Cerebellar nuclear complex (tissue), 1 donor: ENCODE data around the gene TTC7B.
"Not testable (repeated sequence)": the region's sequence is repeated elsewhere in the genome, so short reads cannot be mapped to it uniquely, and the experiment has no call there.

Experiments used
- DNase-seq, 2 experiments: peaks; one replicate each; lab custom pipeline; 2025; lab: John Stamatoyannopoulos, UW

TTC7B gene, protein sequence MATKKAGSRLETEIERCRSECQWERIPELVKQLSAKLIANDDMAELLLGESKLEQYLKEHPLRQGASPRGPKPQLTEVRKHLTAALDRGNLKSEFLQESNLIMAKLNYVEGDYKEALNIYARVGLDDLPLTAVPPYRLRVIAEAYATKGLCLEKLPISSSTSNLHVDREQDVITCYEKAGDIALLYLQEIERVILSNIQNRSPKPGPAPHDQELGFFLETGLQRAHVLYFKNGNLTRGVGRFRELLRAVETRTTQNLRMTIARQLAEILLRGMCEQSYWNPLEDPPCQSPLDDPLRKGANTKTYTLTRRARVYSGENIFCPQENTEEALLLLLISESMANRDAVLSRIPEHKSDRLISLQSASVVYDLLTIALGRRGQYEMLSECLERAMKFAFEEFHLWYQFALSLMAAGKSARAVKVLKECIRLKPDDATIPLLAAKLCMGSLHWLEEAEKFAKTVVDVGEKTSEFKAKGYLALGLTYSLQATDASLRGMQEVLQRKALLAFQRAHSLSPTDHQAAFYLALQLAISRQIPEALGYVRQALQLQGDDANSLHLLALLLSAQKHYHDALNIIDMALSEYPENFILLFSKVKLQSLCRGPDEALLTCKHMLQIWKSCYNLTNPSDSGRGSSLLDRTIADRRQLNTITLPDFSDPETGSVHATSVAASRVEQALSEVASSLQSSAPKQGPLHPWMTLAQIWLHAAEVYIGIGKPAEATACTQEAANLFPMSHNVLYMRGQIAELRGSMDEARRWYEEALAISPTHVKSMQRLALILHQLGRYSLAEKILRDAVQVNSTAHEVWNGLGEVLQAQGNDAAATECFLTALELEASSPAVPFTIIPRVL

DNA sequence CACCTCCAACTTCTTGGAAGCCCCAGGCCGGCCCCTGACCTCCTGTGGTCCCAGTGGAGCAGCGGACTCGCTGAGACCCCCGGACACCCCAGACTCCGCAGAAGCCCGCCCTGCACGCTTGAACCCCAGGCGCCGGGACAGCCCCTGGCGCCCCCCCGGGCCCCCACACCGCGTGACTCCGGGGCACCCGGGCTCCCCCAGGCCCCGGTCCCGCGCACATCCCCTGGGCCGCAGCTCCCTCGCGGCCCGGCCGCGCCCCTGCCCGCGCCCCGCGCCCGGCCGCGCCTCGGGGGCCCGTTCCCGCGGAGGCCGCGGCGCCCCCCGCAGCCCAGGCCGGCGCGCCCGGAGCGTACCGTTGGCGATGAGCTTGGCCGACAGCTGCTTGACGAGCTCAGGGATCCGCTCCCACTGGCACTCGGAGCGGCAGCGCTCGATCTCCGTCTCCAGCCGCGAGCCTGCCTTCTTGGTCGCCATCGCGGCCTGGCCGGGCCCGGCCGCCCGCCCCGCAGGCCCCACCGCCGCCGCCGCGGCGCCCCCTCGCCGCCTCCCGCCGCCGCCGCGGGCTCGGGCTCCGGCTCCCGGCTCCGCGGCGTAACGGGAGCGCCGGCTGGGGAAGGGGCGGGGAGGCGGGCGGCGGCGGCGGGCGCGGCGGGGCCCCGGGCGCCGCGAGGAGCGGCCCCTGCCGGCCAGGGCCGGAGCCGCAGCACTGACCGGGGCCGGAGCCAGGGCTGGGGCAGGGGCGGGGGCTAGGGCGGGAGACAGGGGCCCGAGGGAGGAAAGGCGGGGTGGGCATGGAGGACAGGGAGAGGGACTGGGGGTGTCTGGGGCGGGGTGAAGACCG, at the start of gene TTC7B:
TSS of gene TTC7B (minus strand) at position 609 of the 841 bp plus-strand sequence. CDS start at position 474, 135 bp downstream.
- DNase-seq: no peak

DNA sequence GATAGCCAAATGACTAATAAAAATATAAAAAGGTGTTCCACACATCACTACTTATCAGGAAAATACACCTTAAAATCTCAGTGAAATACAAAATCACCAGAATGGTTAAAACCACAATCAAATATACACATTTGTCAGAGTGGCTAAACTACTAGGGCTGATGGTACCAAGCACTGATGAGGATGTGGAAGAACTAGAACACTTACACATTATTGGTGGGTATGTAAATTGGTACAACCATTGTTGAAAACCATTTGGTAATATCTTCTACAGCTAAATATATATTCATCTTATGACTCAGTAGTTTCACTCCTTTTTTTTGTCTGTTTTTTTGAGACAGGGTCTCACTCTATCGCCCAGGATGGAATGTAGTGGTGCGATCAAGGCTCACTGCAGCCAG, 48.5 kb upstream of the TTC7B start:
- DNase-seq: no peak

DNA sequence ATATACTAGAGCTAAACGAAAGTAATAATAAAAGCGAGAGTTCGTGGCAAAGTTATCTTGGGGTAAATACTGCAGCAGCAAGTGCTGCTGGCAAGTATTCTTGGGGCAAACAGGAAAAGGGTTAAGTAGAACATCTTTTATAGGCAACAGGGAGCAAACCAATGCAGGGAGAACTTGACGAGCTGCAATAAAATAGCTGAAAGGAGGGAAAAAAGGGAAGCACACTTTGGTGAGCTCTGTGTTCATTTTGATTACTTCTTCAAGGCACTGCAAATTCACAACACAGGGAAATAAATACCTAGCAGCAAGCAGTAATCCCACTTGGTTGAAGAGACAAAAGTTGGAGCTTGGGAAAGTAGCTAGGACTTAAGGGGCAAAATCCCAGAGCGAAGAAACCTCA, 42.3 kb upstream of the TTC7B start:
- DNase-seq: no peak

DNA sequence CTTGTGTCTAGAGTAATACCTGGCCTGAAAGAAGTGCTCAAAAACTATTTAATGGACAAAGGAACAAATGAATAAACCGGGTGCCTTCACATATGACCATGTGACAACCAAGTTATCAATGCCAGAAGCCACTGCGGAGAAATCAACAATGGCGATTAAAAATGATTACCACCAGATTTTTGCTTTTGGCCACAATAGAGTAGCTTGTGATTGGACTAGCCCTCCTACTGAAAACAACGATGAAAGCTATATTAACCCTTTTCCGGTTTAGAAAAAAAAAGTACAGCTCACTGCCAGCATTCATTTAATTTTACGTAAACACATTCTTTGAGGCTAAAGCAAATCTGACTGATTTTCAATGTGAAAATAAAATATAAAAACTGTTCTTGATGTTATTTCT, 41.6 kb upstream of the TTC7B start:
- no peak for DNase-seq

DNA sequence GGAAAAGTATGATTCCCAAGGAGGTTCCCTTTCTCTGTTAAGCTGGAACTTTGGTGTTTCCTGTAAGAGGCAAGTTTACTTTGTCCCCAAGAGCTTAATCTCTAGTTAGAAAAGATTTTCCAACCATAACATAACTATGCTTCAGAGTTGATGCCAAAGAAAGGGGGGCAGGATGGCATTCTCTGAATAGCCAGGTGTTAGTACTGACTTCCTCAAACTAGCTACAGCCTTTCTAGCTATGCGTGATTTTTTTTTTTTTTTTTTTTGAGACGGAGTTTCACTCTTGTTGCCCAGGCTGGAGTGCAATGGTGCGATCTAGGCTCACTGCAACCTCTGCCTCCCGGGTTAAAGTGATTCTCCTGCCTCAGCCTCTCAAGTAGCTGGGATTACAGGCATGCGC, 39.9 kb upstream of the TTC7B start:
- not testable (repeated sequence) for DNase-seq

DNA sequence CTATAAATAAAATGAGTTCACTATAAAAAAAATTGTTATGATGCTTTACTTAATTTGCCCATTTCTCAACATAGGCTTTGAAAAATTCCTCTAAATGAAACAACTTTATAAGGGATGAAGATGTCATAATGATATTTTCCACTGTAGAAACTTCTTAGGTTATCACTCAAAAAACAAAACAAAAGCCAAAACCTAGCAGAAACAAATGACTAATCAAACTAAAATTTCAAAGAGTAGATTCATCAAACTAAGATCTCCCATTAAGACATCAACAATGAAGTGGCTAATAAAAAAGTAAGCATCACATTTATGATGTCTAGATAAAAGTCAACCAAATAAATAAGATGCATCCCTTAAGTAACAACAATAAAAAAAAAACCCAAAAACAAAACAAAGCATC, 36.9 kb upstream of the TTC7B start:
- DNase-seq: no peak

DNA sequence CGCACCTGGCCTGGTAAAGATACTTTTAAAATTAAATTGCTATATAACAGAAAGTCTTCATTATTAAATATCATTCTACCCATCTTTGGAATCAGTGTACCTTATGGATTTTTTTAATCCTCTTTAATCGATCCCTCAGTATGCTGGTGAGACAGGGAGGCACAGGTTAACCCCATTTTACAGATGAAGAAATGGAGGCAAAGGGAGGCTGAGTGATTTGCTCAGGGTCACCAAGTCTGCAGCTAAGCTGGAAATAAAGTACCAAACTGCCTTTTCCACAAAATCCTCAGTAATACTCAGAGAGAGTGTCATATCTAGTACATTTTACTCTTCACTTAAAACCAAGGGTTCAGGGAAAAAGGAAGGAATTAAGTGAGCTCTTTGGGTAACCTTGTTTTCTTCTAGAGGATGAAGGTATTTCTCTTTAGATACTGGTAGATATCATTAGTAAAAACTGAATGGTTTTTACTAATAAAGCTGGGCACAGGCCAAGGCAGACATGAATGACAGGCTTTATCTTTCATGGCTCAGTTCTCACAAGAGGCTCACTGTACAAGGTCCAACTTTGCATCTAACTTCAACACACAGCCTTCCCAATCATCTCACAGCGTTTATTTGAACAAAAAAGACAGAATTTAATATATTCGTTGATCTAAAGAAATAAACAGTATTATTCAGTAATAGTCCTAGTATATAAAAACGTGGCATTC, 35.3 kb upstream of the TTC7B start:
- DNase-seq: no peak

DNA sequence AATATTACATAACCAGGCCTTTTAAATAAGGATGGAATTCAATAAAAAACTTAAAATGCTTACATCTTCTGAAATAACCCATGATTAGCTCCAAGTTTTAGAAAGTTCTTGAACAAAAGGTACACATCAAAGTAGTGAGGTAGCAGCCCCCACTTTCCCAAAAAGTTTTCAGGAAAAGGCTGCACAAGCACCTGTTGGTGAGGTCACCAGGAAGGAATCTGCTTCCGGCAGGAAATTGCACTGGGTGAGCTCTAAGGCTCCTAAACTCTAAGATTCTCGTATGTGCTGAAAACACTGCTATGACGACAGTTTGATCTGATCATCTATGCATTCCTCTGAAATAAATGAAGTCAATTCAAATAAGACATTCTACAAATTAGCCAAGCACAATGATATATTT, 34.3 kb upstream of the TTC7B start:
- DNase-seq: no peak

DNA sequence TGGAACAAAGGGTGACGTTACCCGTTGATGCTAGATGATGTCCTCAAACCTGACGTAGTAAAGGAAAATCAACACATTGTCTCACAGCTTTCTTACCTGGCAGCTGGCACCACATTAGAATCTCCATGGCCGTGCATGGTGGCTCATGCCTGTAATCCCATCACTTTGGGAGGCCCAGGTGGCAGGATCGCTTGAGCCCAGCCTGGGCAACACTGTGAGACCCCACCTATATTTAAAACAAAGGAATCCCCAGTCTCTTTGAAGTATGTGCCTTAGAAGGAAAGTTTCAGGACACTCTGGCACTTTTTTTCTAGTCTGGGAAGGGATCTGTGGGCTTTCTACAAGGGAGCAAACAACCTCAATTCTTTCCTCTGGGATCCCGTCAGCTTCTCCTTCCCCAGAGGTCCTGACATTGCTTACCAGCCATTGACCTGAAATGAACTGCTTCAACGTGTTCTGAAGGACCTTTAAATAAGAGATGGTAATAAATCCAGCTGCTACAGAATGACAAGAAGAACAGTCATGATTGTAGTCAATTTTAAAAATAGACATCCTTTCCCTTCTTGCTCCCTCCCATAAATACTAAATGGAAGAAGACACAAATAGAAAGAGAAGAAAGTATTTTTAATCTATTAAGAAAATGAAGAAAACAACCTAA, 33.7 kb upstream of the TTC7B start:
- no peak for DNase-seq

DNA sequence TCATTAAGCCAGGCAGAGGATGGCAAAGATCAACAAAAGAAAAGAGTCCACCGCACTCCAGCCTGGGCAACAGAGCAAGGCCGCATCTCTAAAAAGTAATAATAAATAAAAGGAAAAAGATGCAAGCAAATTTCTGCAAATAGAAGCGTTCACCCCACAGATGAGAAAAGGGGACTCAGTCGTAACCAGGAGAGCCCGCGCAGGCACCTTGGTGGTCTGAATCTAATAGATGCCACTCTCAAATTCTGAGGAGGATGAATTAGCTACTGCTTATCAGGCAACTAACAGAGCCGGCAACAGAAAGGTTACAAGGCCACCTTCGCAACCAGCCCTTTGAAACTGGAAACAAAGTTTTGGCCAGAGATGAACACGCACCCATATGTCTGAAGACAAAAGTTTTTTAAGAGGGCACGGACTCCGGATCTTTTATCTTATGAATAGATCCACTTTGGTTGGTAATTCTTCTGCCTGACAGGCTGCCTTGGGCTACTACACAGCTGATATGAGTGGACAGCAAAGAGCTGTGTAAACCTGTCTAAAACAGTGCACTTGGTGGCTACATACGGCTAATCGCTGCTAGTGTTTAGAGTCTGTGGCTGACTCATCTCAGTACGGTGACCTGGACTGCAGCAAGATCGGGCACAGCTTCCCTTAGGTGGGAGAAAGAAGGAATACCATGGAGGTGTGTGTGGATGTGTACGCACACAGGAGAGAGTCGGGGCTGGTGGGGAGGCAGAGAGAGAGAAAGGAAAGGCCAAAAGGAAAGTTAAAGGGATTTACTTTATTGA, 32.9 kb upstream of the TTC7B start:
- no peak for DNase-seq

DNA sequence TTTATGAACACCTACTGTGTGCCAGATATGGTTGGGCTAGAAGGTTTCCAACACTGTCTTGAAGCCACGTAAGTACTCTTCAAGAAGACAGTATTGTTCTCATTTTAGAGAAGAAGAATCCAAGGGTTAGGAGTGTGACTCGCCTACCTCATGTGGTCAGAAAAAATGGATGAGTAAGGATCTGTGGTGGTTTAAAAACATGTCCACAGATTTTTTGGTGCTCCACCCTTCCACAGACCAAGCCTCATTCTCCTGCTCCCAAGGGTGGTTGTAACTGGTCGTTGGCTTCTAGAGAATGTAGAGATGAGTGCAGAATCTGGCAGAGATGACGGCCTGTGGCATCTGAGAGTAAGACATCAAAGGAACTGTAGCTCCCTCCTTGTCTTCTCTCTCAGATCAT, 30.3 kb upstream of the TTC7B start:
- DNase-seq: no peak

DNA sequence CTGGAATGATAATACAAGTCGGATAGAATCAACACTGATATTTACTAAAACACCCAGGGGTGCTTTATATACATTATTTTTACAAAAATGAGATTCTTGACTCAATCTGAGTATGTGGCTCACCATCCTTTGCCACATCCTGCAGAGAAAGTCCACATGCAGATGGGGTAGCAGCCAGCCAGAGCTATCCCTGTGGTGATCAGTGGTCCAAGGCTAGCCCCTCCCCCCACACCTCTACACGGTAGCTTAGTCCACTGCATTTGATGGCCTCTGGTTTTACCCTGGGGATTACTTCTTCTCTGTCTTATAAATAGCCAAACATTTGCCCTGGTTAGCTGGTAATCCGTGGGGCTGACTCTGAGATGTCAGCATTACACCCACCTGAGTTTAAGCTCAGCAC, 28.1 kb upstream of the TTC7B start:
- no peak for DNase-seq

DNA sequence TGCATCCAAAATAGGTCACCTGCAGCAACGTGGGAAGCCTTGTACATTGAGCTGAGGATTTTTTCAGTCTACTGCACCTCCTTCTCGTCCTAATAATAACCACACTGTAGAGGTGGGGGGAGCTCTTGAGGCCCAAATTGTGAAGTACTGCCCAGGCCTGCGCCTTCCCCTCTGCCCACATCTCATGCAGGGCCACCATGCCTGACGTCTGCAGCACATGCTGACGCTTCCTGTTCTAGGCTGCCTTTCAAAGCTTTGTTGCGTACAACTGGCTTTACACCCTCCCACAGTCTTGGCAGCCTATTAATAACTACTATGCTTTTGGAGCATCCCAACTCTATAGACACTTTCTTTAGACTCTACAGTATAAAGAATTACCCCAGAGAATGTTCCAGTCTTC, 26.5 kb upstream of the TTC7B start:
- no peak for DNase-seq

DNA sequence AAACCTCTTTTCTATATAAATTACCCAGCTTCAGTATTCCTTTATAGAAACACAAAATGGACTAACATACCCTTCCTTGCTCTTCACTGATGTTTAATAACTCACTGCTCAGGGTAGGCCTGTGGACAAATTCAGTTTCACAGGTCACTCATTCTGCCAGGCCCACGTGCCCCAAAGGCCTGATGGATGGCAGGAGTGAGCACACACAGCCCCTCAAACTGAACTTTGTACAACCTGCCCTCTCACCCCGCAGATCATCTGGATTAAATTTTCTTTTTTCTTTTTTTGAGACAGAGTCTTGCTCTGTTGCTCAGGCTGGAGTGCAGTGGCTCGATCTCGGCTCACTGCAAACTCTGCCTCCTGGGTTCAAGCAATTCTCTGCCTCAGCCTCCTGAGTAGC, 24.4 kb upstream of the TTC7B start:
- DNase-seq: not testable (repeated sequence)

DNA sequence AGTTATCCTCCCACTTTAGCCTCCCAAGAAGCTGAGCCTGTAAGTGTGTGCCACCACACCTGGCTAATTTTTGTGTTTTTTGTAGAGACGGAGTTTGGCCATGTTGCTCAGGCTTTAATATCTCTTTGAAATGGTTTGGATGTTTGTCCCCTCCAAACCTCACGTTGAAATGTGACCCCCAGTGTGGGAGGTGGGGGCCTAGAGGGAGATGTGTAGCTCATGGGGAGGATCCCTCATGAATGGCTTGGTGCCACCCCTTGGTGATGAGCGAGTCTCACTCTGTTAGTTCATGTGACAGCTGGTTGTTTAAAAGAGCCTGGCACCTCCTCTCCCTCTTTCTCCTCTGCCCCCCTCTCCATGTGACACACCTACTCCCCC, 23.6 kb upstream of the TTC7B start:
- no peak for DNase-seq

DNA sequence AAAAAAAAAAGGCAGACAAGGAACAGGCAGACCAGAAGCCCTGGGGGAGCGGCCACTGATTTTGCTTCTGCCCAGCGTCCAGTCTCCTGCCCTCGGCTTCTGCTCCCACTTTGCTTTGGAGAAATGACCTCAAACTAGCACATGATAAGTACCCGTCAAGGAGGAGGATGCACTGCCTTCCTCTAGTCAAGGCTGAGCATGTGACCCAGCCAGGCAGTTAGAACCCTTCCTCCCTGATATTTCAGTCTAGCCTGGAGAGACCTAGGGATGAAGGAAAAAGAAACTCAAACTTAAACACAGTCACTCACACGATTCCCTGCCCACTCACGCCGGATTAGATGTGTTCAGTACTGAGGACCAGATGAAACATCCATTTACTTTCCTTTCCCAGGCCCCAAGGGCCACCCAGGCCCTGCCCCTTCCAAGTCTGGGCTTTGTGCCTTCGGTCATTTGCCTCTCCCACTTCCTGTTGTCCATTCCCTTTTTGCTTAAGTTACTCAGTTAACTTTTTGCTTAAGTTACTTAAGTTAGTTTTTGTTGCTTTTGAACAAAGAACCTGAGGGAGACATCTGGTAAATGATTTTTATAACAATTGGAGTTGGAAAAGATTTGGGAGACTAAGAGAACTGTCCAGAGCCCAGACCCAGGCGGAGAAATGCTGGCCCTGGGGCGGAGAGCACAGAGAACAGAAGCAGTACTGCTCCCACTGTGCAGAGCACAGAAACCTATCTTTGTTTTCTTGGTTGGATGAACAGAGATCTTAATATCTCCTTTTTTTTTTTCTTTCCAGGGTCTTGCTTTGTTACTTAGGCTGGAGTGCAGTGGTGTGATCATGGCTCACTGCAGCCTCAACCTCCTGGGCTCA, 23.0 kb upstream of the TTC7B start:
- no peak for DNase-seq

DNA sequence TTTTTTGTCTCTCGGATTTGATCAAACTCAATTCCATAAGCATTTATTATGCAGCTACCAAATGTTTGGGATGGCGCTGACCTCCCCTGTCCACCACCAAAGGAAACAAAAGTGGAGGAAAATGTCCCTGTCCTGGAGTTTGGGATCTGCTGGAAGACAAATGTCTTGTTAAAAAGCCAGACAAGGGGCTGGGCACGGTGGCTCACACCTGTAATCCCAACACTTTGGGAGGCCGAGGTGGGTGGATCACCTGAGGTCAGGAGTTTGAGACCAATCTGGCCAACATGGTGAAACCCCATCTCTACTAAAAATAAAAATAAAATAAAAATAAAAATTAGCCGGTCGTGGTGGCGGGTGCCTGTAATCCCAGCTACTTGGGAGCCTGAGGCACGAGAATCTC, 22.3 kb upstream of the TTC7B start:
- not testable (repeated sequence) for DNase-seq

DNA sequence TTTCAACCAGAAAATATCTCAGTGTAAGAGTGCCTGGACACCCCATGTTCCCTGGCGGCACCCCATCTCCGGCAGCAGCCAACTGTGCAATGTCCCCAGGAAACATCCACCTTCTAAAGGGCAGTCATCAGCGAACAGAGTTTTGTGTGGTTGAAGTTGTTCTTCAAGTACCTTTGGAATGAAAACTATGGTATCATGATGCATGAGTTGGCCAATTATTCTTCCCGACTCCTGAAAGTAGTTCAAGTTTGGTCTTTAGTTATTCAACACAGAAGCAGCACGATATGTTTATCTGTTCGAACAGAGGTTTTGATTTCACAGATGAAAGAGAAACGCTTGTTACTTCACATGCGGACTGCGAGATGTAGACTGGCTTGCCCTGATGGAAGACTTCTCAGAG, 21.1 kb upstream of the TTC7B start:
- DNase-seq: no peak

DNA sequence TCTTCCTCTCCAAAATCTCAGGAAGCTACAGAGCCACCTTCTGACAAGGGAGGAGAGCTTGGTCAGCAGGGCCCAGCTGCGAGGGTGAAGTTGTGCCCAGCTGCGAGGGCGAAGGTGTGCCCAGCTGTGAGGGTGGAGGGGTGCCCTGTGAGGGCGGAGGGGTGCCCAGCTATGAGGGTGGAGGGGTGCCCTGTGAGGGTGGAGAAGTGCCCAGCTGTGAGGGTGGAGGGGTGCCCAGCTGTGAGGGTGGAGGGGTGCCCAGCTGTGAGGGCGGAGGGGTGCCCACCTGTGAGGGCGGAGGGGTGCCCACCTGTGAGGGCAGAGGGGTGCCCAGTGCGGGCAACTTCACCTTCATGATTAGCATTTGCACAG, 20.4 kb upstream of the TTC7B start:
- DNase-seq: no peak

DNA sequence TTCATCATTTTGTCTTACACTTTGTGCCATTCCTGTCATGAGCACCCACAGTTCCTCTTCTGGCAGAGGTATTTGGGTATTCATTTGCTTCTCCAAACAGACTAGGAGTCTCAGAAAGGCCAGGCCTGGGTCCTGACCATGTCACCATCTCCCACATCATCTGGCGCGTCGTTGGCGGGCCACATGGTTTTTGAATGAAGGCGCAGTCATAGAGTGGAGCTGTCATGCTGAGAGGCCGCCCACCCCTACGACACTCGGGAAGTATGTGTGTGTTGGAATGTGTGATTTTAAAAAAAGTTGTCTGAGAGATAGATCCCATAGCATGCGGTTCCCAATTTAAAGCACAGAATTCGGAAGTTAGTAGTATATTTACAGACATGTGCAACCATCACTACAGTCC, 15.6 kb upstream of the TTC7B start:
- DNase-seq: no peak
